ENCODE results near the gene CDKN1A.
A peak's percentile ranks its signal among the peaks of the same experiment; 100 is the strongest.

CDKN1A gene

DNA sequence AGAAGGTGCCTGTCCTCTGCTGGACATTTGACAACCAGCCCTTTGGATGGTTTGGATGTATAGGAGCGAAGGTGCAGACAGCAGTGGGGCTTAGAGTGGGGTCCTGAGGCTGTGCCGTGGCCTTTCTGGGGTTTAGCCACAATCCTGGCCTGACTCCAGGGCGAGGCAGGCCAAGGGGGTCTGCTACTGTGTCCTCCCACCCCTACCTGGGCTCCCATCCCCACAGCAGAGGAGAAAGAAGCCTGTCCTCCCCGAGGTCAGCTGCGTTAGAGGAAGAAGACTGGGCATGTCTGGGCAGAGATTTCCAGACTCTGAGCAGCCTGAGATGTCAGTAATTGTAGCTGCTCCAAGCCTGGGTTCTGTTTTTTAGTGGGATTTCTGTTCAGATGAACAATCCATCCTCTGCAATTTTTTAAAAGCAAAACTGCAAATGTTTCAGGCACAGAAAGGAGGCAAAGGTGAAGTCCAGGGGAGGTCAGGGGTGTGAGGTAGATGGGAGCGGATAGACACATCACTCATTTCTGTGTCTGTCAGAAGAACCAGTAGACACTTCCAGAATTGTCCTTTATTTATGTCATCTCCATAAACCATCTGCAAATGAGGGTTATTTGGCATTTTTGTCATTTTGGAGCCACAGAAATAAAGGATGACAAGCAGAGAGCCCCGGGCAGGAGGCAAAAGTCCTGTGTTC, 1.3 kb upstream of the CDKN1A start:
- DNase-seq, result no peak

DNA sequence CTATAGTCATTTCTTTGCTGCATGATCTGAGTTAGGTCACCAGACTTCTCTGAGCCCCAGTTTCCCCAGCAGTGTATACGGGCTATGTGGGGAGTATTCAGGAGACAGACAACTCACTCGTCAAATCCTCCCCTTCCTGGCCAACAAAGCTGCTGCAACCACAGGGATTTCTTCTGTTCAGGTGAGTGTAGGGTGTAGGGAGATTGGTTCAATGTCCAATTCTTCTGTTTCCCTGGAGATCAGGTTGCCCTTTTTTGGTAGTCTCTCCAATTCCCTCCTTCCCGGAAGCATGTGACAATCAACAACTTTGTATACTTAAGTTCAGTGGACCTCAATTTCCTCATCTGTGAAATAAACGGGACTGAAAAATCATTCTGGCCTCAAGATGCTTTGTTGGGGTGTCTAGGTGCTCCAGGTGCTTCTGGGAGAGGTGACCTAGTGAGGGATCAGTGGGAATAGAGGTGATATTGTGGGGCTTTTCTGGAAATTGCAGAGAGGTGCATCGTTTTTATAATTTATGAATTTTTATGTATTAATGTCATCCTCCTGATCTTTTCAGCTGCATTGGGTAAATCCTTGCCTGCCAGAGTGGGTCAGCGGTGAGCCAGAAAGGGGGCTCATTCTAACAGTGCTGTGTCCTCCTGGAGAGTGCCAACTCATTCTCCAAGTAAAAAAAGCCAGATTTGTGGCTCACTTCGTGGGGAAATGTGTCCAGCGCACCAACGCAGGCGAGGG, 594 bp upstream of the CDKN1A start:
- no peak for DNase-seq

- DNase-seq, result peak in 18 of 56 donors; percentile 16 to 72 (median 44)
These were observed 724 bp downstream of the CDKN1A start for GRCh38 chr6:36679043-36679833.

- no peak for DNase-seq
These were observed 4.0 kb downstream of the CDKN1A start for GRCh38 chr6:36682328-36683144.

DNA sequence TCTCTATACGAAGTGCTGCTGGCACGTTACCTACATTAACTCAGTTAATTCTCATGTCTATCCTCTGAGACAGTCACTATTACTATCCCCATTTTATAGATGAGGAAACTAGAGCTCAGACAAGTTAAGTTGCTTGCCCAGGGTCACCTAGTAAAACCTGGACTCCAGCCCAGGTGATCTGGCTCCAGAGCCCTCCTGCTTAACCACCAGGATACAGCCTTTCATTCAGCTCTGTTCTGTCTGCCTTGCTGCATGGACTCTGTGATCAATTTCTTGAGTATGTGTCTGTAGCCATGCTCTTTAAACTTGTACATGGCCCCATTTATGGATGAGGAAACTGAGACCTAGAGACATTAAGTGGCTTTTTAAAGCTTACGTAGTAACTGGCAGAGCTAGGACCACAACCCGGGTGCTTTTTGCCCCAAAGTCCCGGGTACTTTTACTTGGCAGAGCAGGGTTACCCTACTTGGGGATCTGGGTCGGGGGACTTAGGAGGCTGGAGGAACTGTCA, 4.7 kb downstream of the CDKN1A start:
- DNase-seq, result no peak

DNA sequence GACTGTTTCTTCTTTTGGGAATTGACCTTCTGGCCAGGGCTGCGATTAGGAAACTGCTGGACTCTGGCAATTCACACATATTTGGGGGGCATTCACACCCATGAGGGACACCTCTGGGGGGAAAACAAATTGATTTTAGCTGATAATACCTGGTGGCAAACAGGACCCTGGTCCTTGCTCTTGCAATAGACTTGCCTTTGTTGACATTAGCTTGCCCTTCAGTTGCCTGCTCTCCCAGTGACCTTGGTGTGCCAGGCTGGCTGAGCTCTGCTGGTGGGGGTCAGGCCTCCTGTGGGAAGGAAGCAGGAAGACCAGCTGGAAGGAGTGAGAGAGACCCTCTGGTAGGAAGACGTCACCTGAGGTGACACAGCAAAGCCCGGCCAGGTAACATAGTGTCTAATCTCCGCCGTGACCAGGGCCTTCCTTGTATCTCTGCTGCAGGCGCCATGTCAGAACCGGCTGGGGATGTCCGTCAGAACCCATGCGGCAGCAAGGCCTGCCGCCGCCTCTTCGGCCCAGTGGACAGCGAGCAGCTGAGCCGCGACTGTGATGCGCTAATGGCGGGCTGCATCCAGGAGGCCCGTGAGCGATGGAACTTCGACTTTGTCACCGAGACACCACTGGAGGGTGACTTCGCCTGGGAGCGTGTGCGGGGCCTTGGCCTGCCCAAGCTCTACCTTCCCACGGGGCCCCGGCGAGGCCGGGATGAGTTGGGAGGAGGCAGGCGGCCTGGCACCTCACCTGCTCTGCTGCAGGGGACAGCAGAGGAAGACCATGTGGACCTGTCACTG, 5.3 kb downstream of the CDKN1A start:
- DNase-seq, result no peak

DNA sequence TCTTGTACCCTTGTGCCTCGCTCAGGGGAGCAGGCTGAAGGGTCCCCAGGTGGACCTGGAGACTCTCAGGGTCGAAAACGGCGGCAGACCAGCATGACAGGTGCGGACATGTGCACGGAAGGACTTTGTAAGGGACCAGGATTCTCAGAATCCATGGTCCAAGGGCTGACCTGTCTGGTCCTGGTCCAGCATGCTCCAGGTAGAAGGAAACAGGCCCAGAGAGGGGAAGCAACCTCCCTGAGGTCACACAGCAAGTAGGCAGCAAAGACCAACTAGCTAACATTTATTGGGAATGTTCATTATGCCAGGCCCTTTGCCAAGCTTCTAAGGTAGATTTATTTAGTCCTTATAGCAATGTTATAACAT, 5.9 kb downstream of the CDKN1A start:
- no peak for DNase-seq

DNA sequence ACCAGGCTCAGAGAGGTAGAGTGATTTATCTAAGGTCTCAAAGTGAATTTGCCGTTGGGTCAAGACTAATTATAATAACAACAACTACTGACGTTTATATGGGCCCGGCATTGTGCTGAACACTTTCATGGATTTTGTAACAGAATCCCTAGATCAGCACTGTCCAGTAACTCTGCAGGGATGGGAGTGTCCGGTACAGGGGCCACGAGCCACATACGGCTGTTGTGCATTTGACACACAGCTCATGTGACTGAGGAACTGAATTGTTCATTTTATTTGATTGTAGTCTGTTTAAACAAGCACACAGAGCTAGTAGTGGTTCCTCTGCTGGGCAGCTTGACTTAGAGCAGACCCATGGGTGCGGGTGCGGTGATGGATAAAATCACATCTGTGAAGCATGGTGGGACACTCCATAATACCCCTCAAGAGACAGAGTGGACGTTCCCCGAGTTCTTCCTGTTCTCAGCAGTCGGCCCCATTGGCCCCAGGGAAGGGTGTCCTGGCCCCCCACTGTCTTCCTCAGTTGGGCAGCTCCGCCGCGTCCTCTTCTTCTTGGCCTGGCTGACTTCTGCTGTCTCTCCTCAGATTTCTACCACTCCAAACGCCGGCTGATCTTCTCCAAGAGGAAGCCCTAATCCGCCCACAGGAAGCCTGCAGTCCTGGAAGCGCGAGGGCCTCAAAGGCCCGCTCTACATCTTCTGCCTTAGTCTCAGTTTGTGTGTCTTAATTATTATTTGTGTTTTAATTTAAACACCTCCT, 6.8 kb downstream of the CDKN1A start:
- DNase-seq, result no peak

DNA sequence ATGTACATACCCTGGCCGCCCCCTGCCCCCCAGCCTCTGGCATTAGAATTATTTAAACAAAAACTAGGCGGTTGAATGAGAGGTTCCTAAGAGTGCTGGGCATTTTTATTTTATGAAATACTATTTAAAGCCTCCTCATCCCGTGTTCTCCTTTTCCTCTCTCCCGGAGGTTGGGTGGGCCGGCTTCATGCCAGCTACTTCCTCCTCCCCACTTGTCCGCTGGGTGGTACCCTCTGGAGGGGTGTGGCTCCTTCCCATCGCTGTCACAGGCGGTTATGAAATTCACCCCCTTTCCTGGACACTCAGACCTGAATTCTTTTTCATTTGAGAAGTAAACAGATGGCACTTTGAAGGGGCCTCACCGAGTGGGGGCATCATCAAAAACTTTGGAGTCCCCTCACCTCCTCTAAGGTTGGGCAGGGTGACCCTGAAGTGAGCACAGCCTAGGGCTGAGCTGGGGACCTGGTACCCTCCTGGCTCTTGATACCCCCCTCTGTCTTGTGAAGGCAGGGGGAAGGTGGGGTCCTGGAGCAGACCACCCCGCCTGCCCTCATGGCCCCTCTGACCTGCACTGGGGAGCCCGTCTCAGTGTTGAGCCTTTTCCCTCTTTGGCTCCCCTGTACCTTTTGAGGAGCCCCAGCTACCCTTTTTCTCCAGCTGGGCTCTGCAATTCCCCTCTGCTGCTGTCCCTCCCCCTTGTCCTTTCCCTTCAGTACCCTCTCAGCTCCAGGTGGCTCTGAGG, 7.6 kb downstream of the CDKN1A start:
- DNase-seq, result no peak

- no peak for DNase-seq
These were observed 8.4 kb downstream of the CDKN1A start for GRCh38 chr6:36686668-36687513.

- no peak for DNase-seq
These were observed 9.7 kb downstream of the CDKN1A start for GRCh38 chr6:36688063-36688738.

- no peak for DNase-seq
These were observed 10.2 kb downstream of the CDKN1A start for GRCh38 chr6:36688739-36689075.

GRCh38 chr6:36691011-36691410, 12.5 kb downstream of the CDKN1A start:
- no peak for DNase-seq

- no peak for DNase-seq
These were observed 13.1 kb downstream of the CDKN1A start for GRCh38 chr6:36691612-36692011.

GRCh38 chr6:36692220-36692619, 13.7 kb downstream of the CDKN1A start:
- no peak for DNase-seq

DNA sequence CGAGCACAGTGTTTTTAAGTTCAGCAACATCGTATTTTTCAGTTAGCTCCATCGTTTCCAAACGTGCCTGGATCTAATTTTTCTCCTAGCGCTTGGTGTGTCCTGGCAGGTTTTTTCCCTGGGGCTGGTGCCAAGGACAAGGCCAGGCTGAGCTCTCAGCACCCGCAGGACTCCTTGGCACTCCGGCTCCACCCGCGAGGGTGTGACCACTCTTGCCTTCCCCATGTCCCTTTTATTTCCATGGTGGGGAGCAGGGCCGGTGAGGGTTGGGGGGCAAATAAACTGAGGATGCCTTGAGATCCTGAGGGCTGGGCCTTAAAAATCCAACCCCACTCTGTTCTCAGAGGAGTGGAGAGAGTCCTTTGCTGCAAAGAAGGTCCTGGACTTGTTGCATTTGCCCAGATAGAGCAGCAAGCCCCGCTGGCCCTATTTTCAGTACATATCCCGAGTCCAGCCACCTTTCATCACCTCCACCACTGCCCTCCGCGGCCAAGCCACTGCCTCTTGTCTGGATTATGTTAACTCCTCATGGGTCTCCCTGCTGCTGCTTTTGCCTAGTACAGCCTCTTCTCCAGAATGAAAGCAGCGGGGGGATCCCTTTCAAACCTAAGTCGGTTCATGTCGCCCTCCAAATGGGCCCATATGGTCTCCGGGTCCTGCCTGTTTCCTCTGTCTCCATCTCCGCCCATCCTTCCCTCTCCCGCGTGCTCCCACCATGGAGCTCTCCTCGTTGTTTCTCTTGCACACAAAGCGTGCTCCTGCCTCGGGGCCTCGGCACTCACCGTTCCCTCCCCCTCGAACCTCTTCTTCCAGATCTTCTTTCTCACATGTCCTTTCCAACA, 14.6 kb downstream of the CDKN1A start:
- DNase-seq, result peak in 1 of 56 donors; percentile 17
